Fibroblast of skin of back (primary cell): ENCODE results near the gene YES1.

Experiments
- DNase-seq: peaks from one replicate; pipeline ENCODE4 v3.0.0-alpha.2; 2013

YES1 gene

DNA sequence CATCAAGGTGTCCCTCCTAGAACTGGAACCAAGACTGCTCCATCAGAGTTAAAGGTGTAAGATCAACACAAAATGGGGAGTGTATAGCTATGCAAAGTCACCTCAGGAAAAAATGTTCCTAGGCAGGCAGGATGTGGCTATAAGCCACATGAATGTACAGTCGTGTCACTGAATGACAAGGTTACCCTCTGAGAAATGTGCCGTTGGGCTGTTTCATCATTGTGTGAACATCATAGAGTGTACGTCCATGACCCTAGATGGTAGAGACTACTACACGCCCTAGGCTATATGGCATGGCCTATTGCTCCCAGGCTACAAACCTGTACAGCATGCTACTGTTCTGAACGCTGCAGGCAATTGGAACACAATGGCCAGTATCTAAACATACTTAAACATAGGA is 130.1 kb downstream of the YES1 start:
- no peak for DNase-seq

DNA sequence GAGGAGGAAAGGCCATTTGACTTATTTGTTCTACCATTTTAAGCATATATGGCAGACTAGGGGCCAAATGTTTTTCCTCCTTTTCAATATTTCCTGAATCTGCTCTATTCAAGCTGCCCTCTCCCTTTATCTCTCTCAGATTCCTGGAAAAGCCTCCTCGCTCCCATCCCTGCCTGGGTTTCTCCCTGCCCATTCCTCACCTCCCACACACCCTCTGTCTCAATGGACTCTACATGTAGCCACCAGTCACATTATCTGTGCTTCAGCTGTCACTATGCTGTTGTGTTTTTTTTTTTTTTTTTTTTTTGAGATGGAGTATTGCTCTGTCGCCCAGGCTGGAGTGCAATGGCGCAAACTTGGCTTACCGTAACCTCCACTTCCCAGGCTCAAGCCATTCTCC is 131.7 kb downstream of the YES1 start:
- no peak for DNase-seq

DNA sequence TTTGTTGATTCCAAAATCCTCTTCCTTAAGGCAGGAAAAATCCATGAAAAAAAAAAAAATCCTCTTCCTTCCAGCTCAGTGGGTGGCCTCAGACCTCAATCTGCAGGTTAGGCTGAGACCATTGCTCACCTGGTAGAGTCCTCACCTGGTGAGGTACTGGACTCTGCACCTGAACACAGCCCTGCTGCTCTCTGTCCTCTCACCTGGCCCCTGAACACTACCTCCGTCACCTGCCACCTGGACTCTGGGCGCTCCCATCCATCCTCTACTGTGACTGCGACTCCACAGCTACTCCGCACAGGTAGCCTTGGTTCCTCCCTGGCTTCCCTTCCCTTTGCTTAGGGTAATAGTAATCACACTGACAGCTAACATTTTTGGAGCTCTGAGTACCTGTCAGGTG is 132.5 kb downstream of the YES1 start:
- DNase-seq, result no peak

DNA sequence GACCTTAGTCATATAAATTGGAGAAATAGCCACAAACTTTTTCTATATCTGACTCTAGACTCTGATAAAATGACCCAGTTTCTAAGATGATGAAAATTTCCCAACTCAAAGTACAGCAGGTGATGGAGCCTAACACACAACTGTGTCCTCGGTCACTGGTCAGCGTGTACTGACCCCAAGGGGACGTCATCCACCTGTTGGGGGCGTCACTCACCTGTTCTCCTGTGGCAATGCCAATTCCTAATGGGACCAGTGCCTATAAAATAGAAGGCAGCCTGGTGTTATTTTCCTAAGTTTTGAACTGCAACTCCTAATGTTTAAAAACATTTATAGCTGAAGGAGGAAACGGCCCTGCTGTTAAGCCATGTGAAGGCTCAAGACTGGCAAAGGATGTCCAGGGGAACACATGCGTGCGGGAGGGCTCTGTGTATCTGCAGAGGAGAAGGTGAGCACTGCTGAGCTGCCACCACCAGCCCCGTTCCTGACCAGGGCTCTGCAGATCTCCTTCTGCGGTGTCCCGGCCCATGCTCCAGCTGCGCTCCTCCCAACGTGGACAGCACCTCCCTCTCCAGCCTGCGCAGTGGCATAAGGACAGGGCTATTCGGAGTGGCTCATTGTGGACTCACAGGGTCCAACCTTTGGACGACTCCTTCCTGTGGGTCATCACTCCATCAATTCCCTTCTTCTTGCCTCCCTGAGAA is 133.4 kb downstream of the YES1 start:
- no peak for DNase-seq

DNA sequence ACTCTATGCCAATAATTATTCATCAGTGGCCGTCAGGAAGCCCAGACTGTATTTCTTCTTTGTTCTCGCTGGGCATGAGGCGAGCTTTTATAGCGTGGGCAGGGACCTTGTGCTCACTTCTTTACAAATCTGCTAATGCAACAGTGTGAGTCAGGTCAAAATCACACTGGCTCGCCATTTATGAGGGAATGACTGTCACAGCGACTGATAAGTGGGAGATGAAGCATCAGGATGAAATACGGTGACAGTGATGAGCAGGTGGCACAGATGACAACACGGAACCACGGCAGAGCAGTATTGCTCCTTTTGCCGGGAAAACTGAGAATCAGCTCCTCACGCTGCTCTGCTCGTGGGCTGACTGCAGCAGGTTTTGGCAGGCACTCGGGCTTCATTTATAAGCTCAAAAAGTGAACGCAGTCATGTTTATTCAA is 134.1 kb downstream of the YES1 start:
- no peak for DNase-seq

DNA sequence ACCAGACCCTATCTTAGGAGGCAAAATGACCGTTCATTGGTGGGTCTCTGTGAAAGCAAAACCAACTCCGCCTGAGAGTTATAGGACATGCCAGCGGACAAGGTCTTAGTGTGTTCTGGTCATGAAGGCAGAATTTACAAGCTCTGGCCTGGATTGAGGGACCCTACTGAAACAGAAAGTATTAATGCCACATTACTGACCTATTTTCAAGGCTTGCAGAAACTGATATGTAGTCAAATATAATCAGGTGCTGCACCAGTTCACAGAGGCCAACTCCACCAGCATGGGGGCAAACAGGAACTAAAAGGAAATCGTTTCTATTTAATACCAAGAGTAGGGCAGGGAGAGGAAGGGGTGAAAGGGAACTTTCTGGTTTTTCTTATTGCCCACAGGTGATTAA is 134.9 kb downstream of the YES1 start:
- DNase-seq, result no peak

DNA sequence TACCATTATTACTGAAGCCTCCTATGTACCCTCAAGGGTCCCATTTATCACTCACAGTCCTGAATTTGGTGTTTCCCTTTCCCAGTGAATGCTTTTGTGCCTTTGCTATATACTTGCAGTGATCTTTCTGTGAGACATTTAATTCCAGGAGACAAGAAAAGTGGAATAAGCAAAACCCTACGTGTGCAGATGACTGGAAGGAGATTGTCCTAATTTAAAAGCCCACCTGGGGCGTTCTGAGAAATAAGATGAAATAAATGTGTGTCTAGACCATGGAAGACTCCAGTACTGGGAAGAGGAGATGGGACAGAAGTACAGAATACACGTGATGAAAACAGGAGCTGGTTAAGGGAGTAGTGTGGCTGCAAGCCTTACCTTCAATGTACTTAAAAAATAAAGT is 135.3 kb downstream of the YES1 start:
- DNase-seq, result no peak

DNA sequence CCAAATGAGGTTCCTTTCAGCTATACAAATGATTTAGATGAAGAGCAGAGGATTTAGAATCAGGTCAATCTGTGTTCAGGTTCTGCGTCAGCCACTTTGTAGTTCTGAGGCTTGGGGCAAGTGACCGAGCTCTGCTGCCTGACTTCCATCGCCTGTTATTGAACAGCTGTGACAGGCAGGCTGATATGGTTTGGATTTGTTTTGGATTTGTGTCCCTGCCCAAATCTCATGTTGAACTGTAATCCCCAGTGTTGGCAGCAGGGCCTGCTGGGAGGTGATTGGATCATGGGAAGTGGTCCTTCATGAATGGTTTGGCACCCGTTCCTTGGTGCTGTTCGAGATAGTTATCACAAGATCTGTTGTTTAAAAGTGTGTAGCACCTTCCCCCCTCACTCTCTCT is 136.0 kb downstream of the YES1 start:
- no peak for DNase-seq

DNA sequence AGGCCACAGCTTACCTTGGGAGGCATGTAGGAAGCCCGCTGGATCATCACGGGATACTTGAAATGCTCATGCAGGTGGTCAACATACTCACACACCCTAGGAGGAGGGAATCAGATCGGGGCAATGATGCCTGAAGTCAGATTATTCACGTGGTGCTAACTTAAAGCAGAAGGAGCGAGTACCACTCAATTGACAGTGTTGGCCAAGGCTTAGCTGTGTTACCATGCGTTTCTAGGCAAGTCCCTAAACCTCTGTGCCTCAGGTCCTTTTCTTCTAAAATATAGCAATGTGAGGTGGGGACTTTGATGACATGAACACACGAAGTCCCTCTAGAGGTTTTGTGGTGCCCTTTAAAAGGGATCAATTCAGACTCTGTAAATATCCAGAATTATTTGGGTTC is 136.7 kb downstream of the YES1 start:
- DNase-seq, result no peak

DNA sequence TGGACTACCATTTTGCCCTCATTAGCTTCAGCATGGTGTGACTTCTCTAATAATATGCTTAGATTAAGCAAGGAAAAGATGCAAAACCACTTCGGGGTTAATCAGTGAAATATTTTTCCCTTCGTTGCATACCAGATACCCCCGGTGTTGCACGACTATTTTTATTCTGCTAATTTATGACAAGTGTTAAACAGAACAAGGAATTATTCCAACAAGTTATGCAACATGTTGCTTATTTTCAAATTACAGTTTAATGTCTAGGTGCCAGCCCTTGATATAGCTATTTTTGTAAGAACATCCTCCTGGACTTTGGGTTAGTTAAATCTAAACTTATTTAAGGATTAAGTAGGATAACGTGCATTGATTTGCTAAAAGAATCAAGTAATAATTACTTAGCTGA is 138.3 kb downstream of the YES1 start:
- DNase-seq, result no peak

DNA sequence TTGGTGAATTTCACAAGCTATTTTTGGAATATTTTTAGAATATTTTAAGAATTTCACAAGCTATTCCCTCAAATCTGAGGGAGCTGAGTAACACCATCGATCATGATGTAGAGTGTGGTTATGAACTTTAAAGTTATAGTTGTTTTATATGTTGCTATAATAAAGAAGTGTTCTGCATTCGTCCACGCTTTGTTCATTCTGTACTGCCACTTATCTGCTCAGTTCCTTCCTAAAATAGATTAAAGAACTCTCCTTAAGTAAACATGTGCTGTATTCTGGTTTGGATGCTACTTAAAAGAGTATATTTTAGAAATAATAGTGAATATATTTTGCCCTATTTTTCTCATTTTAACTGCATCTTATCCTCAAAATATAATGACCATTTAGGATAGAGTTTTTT is 138.7 kb downstream of the YES1 start:
- no peak for DNase-seq
